DMS114 treated with DMSO at 0.1 percent for 48 hours (cell line): ENCODE measurements around the gene PCBD2.
"Not testable (repeated sequence)": the region's sequence is repeated elsewhere in the genome, so short reads cannot be mapped to it uniquely, and the experiment has no call there.

Source experiments
- DNase-seq: peaks from one replicate; lab custom pipeline; 2025; ENCODE audit not compliant: unreplicated experiment; lab: John Stamatoyannopoulos, UW

The PCBD2 gene

DNA sequence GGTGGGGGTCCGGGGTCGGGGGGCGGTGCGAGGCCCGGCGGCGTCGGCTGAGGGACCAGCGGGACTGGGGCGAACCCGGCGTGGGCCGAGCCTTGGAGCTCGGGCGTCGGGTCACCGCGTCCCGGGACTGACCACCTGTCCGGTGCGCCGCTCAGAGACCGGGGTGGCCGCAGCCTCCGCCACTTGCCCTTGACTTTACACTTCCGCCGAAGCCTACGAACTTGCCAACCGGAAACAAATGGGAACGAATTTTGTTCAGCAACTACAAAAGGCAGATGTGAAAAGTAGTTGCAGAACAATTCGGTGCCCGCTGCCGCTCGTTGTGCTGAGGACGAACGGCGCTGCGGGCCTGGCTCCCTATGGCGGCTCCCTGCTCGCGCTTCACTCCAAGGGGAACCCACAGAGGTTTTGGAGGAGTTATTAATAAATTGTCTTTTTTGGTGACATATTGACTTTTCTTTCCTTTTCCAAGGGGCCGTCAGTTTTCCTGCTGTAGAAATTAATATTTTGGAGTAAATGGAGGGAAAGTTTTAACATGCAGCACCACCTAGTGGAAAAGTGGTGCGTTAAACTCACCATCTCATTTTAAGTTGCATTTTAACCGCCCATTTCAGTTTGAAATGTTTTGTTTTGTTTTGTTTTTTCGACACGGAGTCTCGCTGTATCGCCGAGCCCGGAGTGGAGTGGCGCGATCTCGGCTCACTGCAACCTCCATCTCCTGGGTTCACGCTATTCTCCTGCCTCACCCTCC is 490 bp downstream of the PCBD2 start:
- peak; percentile 74 for DNase-seq

DNA sequence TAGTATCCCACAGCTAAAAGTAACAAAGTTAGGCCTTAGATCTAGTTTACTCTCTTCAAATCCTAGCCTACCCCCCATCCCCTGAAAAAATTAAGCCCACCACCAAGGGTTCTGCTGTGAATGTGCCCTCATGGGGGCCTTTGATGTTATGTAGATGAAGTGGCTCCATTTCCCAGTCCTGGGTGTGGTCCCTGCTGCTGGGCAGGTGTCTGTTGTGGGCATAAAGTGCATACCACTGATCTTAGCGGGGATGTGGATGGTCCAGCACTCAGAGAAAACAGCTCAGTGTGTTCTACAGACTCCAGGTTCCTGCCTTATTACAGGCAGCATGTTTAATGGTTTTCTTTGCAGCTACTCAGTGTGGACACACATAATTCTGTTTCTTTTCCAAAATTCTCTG is 1.9 kb downstream of the PCBD2 start:
- DNase-seq: no peak

DNA sequence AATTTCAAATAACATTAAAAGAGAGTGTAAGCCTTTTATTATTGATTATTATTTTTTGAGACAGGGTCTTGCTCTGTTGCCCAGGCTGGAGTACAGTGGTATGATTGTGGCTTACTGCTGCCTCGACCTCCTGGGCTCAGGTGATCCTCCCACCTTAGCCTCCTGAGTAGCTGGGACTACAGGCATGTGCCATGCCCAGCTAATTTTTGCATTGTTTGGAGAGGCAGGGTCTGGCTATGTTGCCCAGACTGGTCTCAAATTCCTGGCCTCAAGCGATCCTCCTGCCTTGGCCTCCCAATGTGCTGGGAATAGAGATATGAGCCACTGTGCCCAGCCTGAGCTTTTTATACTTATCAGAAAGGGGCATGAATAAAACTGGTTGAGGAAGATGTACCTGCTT is 5.8 kb downstream of the PCBD2 start:
- DNase-seq: not testable (repeated sequence)

DNA sequence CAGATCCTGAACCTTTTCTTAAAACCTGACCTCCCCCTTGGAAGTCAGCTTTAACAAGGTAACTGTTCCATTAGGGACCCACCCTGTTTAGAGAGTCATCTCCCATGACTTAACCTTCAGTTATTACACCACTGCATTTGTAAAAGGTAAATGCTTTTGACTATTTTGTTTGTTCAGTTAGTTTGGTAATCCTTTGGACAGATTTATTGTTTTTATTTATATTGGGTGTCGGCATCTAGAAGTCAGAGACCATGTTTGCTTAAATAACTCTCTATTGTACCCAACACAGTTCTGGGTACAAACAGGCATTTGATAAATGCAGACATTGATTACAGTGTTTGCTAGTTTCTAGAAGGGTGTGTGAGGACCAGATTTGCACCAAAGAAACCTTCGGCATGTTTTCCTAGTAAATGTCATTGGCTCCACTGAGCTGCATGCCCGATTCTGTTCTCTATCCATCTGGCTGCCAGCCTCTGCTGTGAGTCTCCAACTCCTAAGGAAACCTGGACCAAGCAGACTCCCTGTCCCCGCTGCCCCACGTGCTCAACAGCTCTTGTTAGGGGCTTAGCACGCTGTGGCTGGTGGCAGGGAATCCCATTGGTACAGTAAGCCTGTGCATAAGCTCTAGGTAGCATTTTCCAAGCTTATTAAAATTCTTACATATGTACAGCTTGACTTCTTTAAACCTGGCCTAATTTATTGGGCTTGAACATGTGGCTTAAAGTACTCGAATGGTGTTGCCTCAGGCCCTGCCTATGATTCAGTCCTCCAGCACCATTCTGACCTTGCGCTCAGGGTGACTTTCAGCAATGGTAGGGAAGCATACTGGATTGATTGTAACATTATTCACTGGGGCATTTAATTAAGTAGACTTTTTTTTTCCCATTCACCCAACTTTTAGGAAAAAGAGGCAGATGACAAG is 6.6 kb downstream of the PCBD2 start:
- no peak for DNase-seq

DNA sequence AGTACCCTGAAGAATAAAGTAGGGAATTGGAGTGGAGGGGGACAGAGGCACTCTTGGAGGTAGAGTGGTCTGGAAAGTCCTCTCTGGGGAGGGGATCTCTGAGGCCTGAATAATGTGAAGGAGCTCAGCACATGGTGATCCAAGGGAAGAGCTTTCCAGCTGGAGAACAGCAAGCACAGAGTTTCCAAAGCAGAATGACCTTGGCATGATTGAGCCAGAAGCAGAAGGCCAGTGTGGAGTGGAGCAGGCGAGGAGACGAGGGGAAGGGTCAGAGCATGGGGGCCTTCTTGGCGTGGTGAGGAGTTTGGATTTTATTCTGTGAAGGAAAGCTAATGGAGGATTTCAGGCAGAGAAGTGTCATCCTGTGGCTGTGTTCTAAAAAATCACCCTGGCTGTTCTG is 8.3 kb downstream of the PCBD2 start:
- no peak for DNase-seq

DNA sequence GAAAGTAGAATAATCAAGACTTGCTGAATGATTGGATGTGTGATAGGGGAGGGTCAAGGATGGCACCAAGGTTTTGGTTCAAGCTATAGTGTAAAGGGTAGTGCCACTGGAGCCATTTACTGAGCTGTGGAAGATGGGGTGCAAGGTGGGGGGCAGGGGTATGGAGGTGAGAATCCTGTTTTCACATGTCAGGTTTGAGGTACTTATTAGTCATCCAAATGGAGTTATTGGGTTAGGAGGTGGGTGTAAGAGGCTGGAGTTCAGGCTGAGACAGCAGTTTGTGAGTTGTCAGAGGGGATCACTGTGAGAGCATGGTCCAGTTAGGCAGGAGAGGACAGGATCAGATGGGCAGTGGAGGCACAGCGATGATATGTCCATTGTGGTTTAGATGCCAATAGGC is 8.9 kb downstream of the PCBD2 start:
- DNase-seq: no peak

DNA sequence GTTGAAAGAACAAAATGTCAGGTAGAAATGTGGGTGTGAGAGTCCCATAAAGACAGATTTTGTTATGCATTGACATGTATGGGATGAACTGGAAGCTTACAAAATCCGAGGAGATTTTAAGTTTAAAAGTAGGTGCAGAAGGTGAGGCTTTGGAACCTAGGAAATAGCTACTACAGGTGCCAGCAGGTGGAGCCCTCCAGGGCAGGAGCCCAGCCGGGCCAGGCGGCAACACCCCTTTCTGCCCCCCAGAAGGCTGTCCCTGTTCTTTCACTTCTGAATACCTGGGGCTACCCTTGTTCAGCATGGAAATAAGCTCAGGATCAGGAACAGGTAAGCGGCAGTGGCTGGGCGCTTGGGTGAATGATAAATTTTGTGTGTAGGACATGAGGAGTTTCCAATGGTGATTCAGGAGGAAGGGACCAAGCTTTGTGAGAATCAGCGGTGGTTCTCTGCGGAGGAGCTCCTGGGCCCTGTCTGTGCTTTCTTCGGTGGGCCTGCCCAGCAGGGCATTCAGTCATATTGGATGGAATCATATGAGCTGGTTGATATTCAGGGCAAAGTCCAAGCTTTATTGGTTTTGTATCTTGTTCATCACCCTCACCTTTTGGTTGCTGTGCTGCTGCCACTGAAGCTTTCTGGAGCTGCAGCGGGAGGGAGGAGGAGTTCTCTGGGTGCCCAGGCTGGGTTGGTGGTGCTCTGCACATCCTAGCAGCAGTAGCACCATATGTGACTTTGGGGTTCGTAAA is 12.3 kb downstream of the PCBD2 start:
- no peak for DNase-seq

DNA sequence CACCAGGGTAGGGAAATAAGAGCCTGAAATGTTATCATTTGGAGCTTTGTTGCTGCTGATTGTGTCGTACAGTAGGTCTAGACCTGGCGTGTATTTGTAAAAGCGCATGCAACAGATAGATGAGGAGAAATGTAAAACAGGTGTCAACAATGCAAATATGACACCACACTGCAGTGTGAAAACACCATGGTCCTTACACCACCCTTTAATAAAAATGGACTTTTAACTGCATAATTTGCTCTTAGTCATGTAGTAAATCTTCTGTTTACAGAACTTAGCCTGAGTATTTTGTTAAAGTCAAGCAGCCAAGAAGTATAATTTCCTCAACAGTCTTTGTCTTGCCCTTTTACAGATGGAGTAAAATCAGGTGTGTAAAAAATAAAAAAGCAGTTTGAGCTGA is 13.9 kb downstream of the PCBD2 start:
- no peak for DNase-seq

DNA sequence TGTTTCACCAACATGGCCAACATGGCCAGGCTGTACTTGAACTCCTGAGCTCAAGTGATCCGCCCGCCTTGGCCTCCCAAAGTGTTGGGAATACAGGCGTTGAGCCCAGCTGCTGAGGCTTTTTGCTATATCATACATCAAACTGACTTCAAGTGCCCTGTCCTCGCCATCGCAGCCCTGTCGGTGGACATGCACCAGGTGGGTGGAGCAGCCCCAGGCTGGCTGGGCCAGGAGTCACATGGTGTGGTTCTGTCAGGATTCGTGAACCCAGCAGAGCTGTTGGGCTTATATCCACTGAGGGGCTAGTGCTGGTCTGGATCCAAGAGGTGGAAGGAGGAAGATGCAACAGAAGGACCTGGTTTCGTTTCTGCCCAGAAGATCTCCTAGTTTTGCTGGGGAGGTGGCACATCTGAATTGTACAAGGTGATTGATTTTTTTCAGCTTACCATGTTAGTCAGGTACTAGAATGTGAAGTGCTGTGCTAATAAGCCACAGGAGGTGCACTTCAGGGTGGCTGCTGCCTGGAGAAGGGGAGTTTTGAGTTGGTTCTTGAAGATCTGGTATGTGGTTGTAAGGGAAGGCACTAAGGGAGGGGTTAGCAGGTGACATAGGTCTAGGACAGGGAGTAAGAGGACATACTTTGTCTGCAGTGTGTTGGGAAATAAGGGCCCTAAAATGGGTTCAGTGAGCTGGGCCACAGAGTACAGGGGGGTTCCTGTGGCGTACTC is 16.1 kb downstream of the PCBD2 start:
- DNase-seq: no peak

DNA sequence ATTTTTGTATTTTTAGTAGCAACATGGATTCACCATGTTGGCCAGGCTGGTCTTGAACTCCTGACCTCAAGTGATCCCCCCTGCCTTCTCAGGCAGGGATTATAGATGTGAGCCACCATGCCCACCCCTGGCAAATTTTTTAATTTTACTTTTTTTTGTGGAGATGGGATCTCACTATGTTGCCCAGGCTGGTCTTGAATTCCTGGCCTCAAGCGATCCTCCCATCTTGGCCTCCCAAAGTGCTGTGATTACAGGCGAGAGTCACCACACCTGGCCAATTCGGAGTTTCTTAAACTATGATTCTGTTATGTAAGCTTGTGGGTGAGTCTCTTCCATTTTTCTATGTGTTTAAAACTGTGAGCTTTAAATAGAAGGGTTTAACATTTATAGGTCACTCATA is 27.6 kb downstream of the PCBD2 start:
- no peak for DNase-seq

DNA sequence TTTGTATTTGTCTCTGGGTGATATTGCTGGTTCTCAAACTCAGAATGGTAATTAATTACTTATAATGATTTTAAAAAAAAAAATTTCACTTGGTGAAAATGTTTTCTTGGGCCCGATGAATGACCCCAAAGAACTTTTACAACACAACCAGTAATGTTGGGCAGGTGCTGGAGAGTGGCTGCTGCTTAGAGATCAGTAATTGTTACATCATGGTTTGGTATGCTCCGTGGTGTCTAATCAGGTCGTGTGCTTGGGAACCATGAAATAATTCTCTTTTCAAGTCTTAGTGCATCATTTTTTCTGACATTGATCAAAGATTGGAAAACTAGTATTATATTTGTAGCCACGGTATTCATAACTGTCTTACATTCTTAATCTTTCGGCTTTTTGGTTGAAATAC is 29.3 kb downstream of the PCBD2 start:
- no peak for DNase-seq

DNA sequence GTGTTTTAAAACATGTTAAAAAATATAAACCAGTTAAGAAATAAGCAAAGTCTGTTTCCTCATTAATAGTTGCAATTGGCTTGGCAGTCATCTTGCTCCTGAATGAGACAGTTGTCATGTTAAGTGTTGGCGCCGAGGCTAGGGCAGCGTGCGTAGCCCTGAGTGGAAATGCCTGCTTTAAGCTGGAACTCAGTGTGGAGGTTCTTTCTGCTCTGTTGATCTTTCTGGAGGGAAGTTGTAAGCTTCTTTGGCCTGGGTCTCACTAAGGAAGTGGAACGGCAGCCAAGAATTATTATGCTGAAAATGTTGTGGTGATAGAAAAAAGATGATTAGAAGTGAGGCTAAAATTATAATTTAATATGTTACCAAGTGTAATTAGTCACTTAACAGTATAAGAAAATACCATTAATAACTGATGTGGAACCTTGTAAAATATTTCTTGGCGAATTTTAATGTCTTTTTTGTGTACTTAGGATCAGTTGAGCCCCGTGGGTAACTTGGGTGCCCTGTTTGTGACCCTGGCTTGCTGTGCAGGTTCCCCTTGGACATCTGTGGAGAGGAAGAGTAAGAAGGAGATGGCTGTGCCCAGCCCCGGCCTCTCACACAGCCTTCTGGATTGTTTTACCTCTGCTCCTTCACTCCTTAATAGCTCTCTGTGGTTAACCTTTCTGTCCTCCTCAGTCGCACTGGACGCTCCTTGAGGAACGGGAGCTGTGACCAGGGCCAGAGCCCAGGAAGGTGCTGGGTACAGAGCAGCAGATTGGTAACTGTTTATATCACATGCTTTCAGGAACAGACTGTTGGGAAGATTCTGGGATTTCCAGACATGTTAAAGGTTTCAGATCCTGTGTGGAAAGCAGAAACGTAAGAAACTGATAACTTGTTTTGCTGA is 31.0 kb downstream of the PCBD2 start:
- DNase-seq: no peak

DNA sequence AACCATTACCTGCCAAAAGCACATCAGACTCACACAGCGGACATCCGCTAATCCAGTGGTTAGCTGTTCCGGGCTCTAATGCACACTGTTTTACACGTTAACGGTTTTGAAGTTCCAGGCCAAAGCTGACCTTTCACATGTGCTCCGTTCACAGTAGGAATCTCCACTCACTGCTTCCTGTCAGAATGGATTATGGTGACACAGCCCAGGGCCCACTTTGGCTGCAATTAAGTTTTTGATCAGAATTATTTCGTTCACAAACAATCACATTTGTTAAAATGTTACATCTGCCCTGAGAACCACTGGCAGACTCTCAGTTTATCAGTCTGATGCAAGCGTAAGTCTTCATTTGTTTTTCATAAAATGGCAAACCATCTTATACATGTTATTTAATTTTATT is 32.6 kb downstream of the PCBD2 start:
- DNase-seq: no peak

DNA sequence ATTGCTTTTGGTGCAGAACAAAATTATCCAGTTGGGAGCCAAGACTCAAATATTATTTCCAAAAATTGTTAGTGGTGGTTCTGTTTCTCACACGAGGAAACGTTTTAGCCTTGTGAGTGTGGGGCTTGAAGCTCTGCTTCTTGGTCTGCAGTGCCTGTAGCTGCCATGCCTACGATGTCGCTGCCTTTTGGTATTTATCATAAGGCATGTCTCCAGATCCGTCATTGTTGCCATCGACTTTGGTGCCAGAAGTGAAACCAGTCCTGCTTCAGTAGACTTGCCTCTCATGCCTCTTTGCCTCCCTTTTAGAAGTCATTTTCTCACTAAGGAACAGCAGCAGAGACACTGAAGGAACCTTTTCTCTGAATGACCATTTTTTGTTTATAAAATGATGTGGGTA is 33.1 kb downstream of the PCBD2 start:
- no peak for DNase-seq

DNA sequence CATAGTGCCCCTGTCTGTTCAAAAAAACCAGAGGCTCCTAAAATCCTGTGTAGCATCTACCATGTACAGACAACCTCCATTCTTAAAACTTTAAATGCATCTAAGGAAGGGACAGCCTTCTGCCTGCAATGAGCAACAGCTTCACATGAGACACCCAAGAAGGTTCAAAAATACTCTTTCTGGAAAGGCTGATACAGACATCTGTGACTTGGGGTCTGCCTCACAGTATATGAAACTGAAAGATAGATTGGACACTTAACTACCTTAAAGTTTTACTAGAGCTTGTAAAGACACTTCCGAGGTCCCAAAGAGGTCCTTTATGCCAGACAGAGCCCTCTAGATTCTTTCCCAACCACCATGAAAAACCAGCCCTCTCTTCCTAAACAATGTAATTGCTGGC is 34.6 kb downstream of the PCBD2 start:
- no peak for DNase-seq

DNA sequence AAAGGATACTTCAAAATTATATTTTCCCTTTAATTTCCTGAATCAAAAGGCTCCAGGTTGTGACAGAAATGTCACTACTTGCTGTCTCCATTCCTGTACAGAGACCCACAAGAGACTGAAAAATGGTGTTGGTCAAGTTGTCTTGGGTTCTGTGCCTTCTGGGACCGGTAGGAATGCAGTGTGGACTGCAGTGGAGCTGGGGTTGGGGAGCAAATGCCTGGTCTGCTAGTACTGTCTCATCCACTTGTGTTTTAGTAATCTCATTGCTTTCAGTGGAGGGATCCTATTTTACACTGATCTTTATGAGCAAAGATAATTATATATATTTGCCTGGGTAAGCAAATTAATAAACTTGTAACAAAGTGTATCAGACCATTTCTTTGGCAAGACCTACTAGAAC is 38.6 kb downstream of the PCBD2 start:
- DNase-seq: no peak

DNA sequence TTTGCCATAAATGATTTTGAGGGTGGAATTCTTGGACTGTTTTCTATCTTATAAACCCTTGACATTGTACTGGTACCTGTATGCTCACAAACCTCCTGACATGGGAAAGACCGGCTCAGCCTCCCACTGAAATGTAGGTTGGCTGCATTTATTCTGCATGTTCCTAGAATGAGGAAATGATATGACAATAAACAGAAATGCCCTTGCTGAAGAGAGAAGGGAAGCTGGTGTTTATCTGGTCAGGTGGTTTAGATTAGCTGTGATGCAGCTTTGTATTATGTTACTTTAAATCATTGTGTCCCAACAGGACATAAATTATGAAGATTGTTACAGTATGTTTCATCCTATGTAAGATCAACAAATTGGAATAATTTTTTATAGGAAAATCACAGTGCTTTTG is 39.7 kb downstream of the PCBD2 start:
- DNase-seq: no peak

DNA sequence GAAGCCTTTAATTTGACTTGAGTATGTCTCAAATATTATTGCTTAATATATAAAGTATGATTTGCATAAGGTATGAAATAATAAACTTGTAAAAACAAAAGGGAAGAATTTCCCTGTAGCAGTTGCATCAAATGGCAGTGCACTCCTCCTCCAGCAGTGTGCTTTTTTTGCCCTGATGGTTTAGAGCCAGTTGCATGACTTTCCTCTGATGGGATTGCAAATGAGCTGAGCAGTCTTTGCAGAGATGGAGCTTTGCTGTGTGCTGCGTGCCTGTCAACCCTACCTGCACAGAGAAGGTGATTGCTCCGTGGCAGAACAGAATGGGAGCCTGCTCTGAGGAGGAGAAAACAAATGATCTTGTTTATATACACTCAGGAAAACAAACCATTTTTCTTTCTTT is 40.1 kb downstream of the PCBD2 start:
- DNase-seq: no peak

DNA sequence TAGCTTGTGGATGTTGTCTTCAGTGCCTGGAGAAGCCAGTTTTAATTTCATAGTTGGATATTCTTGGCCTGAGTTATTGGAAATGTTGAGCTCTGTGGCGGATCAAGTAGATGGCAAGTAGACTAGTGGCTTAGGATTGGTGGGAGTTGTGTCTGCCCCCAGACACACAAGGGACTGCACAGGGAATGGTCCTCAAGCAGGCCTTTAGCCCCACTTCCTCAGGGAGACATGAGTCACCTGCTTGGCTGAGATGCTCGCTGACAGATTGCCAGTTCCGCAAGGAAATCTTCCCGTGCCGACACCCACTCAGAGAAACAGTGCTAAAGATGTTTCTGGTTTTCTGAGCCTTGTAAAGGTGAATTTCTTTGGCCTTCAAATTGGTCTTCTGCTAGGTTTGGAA is 44.0 kb downstream of the PCBD2 start:
- no peak for DNase-seq

DNA sequence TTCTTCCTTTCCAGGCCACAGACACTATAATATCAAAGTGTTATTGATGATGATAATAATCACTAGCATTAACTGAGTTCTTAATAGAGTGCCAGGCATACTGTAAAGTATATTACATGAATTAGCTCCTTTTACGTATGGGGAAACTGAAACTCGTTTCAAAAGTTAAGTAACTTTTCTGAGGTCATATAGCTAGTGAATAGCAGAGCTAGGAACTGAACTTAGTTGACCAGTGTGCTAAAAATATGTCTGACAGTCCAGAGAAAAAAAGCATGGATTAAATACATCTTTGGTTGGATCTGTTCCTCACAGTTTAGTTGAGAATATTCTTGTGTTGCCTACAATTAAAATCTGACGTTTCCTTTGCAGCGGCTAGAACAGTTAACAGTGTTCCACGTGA is 44.4 kb downstream of the PCBD2 start:
- no peak for DNase-seq
